ENCODE data around the gene HSPA2.

Gene HSPA2

GRCh38 chr14:64501411-64502171 is 39.0 kb upstream of the HSPA2 start:
- Histone ChIP-seq H3K9me3 (no peaks in the 10 kb centered on the region), H3K27me3 (no peaks in the 10 kb centered on the region), H3K36me3 (peaks cover 6% of the 10 kb centered on the region), H3K4me1 (peaks cover 7% of the 10 kb centered on the region), H3K4me3 (ENCODE audit: low read depth, low read length) (peak overlapping the region; percentile 90)
- TF ChIP-seq CTCF (IDR thresholded peaks at IDR 0.05; ENCODE audit: low read depth, low read length): no peak
- DNase-seq: peak; percentile 78

- peaks cover 7% of the 10 kb centered on the region; the same call in 1 of the 2 replicates for H3K4me1 ChIP-seq
- H3K4me3 ChIP-seq (ENCODE audit: low read depth, low read length): peak overlapping the region; percentile 90
- no peak for DNase-seq
- TF ChIP-seq CTCF (IDR thresholded peaks at IDR 0.05; ENCODE audit: low read depth, low read length): no peak
- H3K27me3 ChIP-seq: no peaks in the 10 kb centered on the region
- H3K36me3 ChIP-seq: peaks cover 6% of the 10 kb centered on the region
- H3K9me3 ChIP-seq: no peaks in the 10 kb centered on the region
Measured at GRCh38 chr14:64502456-64502855, 38.1 kb upstream of the HSPA2 start.

- Histone ChIP-seq H3K4me1 (peaks cover 9% of the 10 kb centered on the region; the same call in 1 of the 2 replicates), H3K36me3 (peaks cover 6% of the 10 kb centered on the region), H3K4me3 (ENCODE audit: low read depth, low read length) (peak overlapping the region; percentile 90), H3K27me3 (no peaks in the 10 kb centered on the region), H3K9me3 (no peaks in the 10 kb centered on the region)
- no peak for TF ChIP-seq CTCF (IDR thresholded peaks at IDR 0.05; ENCODE audit: low read depth, low read length)
- no peak for DNase-seq
Measured at GRCh38 chr14:64502887-64503433, 37.6 kb upstream of the HSPA2 start.

GRCh38 chr14:64503434-64504309 is 36.9 kb upstream of the HSPA2 start, which contains the start of gene ZBTB25:
ZBTB25 (minus strand) TSS chr14:64503838; CDS start chr14:64490533, 13,305 bp downstream.
- Histone ChIP-seq H3K36me3 (peaks cover 5% of the 10 kb centered on the region), H3K9me3 (no peaks in the 10 kb centered on the region), H3K4me3 (ENCODE audit: low read depth, low read length) (peak within 1 kb of the TSS; percentile 90), H3K27me3 (no peaks in the 10 kb centered on the region), H3K4me1 (peaks cover 11% of the 10 kb centered on the region; the same call in 1 of the 2 replicates)
- no peak for TF ChIP-seq CTCF (IDR thresholded peaks at IDR 0.05; ENCODE audit: low read depth, low read length)
- peak; percentile 97 for DNase-seq

- no peaks in the 10 kb centered on the region for H3K9me3 ChIP-seq
- peaks cover 11% of the 10 kb centered on the region; the same call in 1 of the 2 replicates for H3K4me1 ChIP-seq
- peak within 1 kb of the TSS; percentile 90 for H3K4me3 ChIP-seq (ENCODE audit: low read depth, low read length)
- no peak for TF ChIP-seq CTCF (IDR thresholded peaks at IDR 0.05; ENCODE audit: low read depth, low read length)
- H3K27me3 ChIP-seq: no peaks in the 10 kb centered on the region
- DNase-seq: peak; percentile 93
- no peaks in the 10 kb centered on the region for H3K36me3 ChIP-seq
Measured at GRCh38 chr14:64504310-64504896, 36.1 kb upstream of the HSPA2 start, which contains the start of gene ZBTB1. ZBTB1 (plus strand) TSS chr14:64504770; CDS start chr14:64521505, 16,735 bp downstream.
